Liver (tissue), 3 donors: ENCODE results near the gene HHAT.

Source experiments
- RXRA ChIP-seq, 2 donors: IDR thresholded peaks; 2 replicates each; pipeline ENCODE4 v1.6.1; 2017 to 2018; ENCODE audit warnings: antibody characterized with exemption in 2 of 2, mild to moderate bottlenecking in 1 of 2
- SP1 ChIP-seq: IDR thresholded peaks from 2 replicates; pipeline ENCODE4 v1.6.1; 2018; ENCODE audit warnings: antibody characterized with exemption, mild to moderate bottlenecking
- YY1 ChIP-seq: IDR thresholded peaks from 2 replicates; pipeline ENCODE4 v1.6.1; 2016; ENCODE audit warnings: antibody characterized with exemption, mild to moderate bottlenecking
- TF ChIP-seq, protein P1 (sequence below): fragments of 150-350 bp; IDR thresholded peaks from 2 replicates; pipeline ENCODE4 v1.5.1; 2017; ENCODE audit warnings: improper control_type of control experiment, low read depth, low read length; ENCODE audit not compliant: missing input control
- TF ChIP-seq, protein P2 (sequence below): IDR thresholded peaks from 2 replicates; pipeline ENCODE4 v1.6.1; 2016; ENCODE audit warnings: antibody characterized with exemption
- TF ChIP-seq, protein P3 (sequence below): IDR thresholded peaks from 2 replicates; pipeline ENCODE4 v1.6.1; 2016; ENCODE audit warnings: antibody characterized with exemption, mild to moderate bottlenecking
- donor health status: healthy.
- donor health status: healthy.

DNA sequence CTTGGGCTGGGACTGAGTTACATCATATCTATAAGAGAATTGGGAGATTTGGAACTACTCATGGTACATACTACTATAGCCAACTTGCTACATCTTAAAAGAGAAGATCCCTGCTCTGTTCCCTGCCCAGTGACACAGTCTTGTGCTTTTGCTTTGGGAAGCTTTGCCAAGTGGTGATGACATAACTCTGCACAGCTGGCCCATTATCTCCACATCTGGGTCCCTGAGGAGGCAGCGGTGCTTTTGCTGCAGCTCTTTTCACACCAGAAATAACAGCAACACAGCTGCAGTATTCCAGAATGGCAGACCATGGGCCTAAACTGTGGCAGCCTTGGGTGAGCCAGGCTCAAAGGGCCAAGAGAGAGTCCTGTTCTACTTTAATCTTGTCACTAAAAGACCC, 296.0 kb downstream of the HHAT start:
- TF ChIP-seq, protein P1, sequence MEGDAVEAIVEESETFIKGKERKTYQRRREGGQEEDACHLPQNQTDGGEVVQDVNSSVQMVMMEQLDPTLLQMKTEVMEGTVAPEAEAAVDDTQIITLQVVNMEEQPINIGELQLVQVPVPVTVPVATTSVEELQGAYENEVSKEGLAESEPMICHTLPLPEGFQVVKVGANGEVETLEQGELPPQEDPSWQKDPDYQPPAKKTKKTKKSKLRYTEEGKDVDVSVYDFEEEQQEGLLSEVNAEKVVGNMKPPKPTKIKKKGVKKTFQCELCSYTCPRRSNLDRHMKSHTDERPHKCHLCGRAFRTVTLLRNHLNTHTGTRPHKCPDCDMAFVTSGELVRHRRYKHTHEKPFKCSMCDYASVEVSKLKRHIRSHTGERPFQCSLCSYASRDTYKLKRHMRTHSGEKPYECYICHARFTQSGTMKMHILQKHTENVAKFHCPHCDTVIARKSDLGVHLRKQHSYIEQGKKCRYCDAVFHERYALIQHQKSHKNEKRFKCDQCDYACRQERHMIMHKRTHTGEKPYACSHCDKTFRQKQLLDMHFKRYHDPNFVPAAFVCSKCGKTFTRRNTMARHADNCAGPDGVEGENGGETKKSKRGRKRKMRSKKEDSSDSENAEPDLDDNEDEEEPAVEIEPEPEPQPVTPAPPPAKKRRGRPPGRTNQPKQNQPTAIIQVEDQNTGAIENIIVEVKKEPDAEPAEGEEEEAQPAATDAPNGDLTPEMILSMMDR: no peak
- TF ChIP-seq RXRA (IDR thresholded peaks at IDR 0.05): no peak
- TF ChIP-seq YY1: no peak
- TF ChIP-seq, protein P2, sequence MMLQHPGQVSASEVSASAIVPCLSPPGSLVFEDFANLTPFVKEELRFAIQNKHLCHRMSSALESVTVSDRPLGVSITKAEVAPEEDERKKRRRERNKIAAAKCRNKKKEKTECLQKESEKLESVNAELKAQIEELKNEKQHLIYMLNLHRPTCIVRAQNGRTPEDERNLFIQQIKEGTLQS: no peak
- no peak for TF ChIP-seq SP1
- TF ChIP-seq, protein P3, sequence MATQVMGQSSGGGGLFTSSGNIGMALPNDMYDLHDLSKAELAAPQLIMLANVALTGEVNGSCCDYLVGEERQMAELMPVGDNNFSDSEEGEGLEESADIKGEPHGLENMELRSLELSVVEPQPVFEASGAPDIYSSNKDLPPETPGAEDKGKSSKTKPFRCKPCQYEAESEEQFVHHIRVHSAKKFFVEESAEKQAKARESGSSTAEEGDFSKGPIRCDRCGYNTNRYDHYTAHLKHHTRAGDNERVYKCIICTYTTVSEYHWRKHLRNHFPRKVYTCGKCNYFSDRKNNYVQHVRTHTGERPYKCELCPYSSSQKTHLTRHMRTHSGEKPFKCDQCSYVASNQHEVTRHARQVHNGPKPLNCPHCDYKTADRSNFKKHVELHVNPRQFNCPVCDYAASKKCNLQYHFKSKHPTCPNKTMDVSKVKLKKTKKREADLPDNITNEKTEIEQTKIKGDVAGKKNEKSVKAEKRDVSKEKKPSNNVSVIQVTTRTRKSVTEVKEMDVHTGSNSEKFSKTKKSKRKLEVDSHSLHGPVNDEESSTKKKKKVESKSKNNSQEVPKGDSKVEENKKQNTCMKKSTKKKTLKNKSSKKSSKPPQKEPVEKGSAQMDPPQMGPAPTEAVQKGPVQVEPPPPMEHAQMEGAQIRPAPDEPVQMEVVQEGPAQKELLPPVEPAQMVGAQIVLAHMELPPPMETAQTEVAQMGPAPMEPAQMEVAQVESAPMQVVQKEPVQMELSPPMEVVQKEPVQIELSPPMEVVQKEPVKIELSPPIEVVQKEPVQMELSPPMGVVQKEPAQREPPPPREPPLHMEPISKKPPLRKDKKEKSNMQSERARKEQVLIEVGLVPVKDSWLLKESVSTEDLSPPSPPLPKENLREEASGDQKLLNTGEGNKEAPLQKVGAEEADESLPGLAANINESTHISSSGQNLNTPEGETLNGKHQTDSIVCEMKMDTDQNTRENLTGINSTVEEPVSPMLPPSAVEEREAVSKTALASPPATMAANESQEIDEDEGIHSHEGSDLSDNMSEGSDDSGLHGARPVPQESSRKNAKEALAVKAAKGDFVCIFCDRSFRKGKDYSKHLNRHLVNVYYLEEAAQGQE: no peak
